Gastroesophageal sphincter (tissue), 3 donors: ENCODE measurements around the gene SRR.

Source experiments
- EP300 ChIP-seq: sonication (generic); formaldehyde crosslinking; IDR thresholded peaks from one replicate; pipeline ENCODE4 v1.6.1; 2017; ENCODE audit warnings: antibody characterized with exemption, mild to moderate bottlenecking
- POLR2A ChIP-seq, 2 donors: fragments of 450-650 bp; IDR thresholded peaks; one replicate each; pipeline ENCODE4 v1.6.1; 2017; ENCODE audit warnings: antibody characterized with exemption in 2 of 2, mild to moderate bottlenecking in 2 of 2, moderate library complexity in 1 of 2
- TF ChIP-seq, protein P1 (sequence below), 4 experiments: fragments of 200-600 bp in 2 of 4; fragments of 450-650 bp in 2 of 4; sonication (generic) in 1 of 4; IDR thresholded peaks; one replicate each; pipeline ENCODE4 v1.5.1; 2017 to 2019; ENCODE audit warnings: antibody characterized with exemption in 4 of 4, mild to moderate bottlenecking in 2 of 4, moderate library complexity in 2 of 4

DNA sequence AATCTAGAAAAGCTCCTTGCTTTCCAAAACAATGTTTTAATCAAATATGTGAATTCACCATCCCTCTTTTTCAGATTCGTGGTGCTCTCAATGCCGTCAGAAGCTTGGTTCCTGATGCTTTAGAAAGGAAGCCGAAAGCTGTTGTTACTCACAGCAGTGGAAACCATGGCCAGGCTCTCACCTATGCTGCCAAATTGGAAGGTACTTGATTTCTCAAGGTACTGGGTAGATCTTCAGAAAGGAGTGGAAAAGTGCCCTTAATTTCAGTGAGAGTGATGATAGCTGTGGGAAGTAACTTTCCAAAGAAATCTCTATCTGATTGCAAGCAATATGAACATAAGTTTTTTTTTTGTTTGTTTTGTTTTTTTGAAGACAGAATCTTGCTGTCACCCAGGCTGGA lies 14.0 kb downstream of the SRR start:
- TF ChIP-seq, protein P1, sequence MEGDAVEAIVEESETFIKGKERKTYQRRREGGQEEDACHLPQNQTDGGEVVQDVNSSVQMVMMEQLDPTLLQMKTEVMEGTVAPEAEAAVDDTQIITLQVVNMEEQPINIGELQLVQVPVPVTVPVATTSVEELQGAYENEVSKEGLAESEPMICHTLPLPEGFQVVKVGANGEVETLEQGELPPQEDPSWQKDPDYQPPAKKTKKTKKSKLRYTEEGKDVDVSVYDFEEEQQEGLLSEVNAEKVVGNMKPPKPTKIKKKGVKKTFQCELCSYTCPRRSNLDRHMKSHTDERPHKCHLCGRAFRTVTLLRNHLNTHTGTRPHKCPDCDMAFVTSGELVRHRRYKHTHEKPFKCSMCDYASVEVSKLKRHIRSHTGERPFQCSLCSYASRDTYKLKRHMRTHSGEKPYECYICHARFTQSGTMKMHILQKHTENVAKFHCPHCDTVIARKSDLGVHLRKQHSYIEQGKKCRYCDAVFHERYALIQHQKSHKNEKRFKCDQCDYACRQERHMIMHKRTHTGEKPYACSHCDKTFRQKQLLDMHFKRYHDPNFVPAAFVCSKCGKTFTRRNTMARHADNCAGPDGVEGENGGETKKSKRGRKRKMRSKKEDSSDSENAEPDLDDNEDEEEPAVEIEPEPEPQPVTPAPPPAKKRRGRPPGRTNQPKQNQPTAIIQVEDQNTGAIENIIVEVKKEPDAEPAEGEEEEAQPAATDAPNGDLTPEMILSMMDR (IDR thresholded peaks at IDR 0.05), result no peak
- TF ChIP-seq POLR2A (IDR thresholded peaks at IDR 0.05) (no peak), EP300 (no peak)
